Mammary epithelial cell (primary cell): ENCODE results near the gene KRT77.

Source experiments
- CTCF ChIP-seq, 2 donors: IDR thresholded peaks in 1 of 2; conservative IDR thresholded peaks in 1 of 2; 2 replicates each; pipeline ENCODE4 v1.5.1; 2011 to 2012; ENCODE audit warnings: inconsistent platforms in 2 of 2, low read length in 2 of 2, mild to moderate bottlenecking in 2 of 2, control low read depth in 1 of 2, low read depth in 1 of 2; ENCODE audit not compliant: insufficient read depth in 1 of 2; ENCODE audit errors: extremely low read depth in 1 of 2
- EZH2 ChIP-seq: IDR thresholded peaks from 2 replicates; pipeline ENCODE4 v1.6.1; 2012; ENCODE audit warnings: low read length, inconsistent platforms, borderline replicate concordance

- TF ChIP-seq CTCF (conservative IDR thresholded peaks at IDR 0.05 in 1 of 2, IDR thresholded peaks at IDR 0.05 in 1 of 2; ENCODE audit: extremely low read depth in 1 of 2, insufficient read depth in 1 of 2, low read depth in 1 of 2, low read length in 2 of 2) (no peak), EZH2 (no peak)
Observed at GRCh38 chr12:52645120-52645761, 58.1 kb downstream of the KRT77 start.
